HG03280 (cell line): Measurements from ENCODE around the gene PLTP.

ENCODE experiments used
- ATAC-seq: cut with Tn5 transposase; IDR thresholded peaks from one replicate; pipeline ENCODE4 v1.9.1; 2021; ENCODE audit warnings: mild to moderate bottlenecking, moderate library complexity; ENCODE audit not compliant: unreplicated experiment

PLTP gene

GRCh38 chr20:45850926-45851325 is 61.0 kb downstream of the PLTP start:
- no peak for ATAC-seq

GRCh38 chr20:45850238-45850637 is 61.7 kb downstream of the PLTP start:
- no peak for ATAC-seq

GRCh38 chr20:45848969-45849582 is 62.9 kb downstream of the PLTP start:
- no peak for ATAC-seq
